Ishikawa (cell line): ENCODE results near the gene TRIM44.

Source experiments
- EP300 ChIP-seq: IDR thresholded peaks from 2 replicates; pipeline ENCODE4 v1.6.1; 2012; ENCODE audit warnings: borderline replicate concordance
- FOXM1 ChIP-seq: IDR thresholded peaks from 2 replicates; pipeline ENCODE4 v1.6.1; 2012; ENCODE audit warnings: low read depth, borderline replicate concordance
- TAF1 ChIP-seq: IDR thresholded peaks from 2 replicates; pipeline ENCODE4 v1.6.1; 2012; ENCODE audit warnings: low read depth, mild to moderate bottlenecking
- USF1 ChIP-seq: IDR thresholded peaks from 2 replicates; pipeline ENCODE4 v1.6.1; 2012
- TF ChIP-seq, protein P1 (sequence below): IDR thresholded peaks from 2 replicates; pipeline ENCODE4 v1.6.1; 2012

DNA sequence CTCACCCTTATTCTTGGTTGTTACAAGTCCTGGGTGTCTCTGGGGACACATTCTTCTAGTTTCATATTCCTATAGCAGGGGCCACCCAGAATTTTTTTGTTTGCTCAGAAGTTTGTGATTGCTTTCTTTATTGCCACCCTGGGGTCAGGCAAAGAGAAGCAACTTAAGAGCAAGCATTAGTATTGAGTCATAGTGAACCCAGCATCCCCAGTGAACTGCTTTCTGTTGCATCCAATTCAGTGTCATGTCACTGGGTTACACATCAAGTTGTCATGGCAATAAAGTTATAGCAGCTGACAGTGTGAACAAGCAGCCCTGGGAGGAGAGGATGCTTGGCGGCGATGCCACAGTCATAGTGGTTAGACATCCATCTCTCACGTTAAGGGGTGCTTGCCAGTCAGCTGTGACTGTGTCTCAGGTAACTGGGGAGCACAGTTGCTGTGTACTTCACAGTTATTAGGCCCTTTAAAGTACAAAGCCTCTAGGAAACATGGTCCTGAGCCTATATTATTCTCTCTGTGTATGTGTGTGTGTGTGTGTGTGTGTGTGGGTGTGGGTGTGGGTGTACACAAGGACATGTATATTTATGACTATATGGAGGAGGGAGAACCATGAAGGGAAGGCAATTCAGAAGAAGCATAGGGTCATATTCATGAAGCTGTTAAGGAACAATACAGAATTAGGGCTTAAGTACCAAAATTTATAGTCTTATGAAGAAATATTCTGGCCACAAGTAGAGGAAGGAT lies 52.5 kb downstream of the TRIM44 start:
- TF ChIP-seq TAF1 (no peak), FOXM1 (no peak), EP300 (no peak), USF1 (no peak)
- TF ChIP-seq, protein P1, sequence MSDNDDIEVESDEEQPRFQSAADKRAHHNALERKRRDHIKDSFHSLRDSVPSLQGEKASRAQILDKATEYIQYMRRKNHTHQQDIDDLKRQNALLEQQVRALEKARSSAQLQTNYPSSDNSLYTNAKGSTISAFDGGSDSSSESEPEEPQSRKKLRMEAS = no peak
